KBM-7 (cell line): ENCODE data around the gene OR1E2.
A peak's percentile ranks its signal among the peaks of the same experiment; 100 is the strongest.
"Not testable (repeated sequence)": the region's sequence is repeated elsewhere in the genome, so short reads cannot be mapped to it uniquely, and the experiment has no call there.

Experiments used
- DNase-seq: peaks from one replicate; pipeline ENCODE4 v3.0.0-alpha.2; 2015
- in situ Hi-C: fragments of 300-500 bp; cut with MboI; formaldehyde crosslinking; loops from 2 replicates; pipeline ENCODE4 v1.14.3; 2020; ENCODE audit warnings: low sequenced_read_pairs, low pct_unique_long_range_greater_than_20kb, mixed read lengths

Gene OR1E2, protein sequence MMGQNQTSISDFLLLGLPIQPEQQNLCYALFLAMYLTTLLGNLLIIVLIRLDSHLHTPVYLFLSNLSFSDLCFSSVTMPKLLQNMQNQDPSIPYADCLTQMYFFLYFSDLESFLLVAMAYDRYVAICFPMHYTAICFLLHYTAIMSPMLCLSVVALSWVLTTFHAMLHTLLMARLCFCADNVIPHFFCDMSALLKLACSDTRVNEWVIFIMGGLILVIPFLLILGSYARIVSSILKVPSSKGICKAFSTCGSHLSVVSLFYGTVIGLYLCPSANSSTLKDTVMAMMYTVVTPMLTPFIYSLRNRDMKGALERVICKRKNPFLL

GRCh38 chr17:3433741-3434140, at the start of gene OR1E2:
OR1E2 (minus strand) TSS chr17:3433841; CDS start chr17:3433841, 0 bp downstream.
- in situ Hi-C loops: no loop called here
- no peak for DNase-seq

DNA sequence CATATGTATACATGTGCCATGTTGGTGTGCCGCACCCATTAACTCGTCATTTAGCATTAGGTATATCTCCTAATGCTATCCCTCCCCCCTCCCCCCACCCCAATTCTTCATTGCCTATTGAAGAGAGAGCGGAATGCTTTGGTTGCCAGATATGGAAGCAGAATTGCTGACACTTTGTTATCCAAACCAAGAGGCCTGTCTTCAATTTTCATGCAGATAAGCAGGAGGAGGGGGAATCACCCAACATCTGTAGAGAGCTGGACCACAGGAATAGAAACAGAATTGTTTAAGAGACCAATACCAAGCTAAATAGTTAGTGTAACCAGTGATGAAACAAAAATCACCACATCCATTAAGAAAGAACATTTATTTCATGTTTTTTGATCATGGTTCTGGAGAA, 49.2 kb upstream of the OR1E2 start:
- in situ Hi-C loops: no loop called here
- no peak for DNase-seq

- DNase-seq: no peak
- in situ Hi-C loops: no loop called here
Measured at GRCh38 chr17:3479988-3480387, 46.3 kb upstream of the OR1E2 start.

DNA sequence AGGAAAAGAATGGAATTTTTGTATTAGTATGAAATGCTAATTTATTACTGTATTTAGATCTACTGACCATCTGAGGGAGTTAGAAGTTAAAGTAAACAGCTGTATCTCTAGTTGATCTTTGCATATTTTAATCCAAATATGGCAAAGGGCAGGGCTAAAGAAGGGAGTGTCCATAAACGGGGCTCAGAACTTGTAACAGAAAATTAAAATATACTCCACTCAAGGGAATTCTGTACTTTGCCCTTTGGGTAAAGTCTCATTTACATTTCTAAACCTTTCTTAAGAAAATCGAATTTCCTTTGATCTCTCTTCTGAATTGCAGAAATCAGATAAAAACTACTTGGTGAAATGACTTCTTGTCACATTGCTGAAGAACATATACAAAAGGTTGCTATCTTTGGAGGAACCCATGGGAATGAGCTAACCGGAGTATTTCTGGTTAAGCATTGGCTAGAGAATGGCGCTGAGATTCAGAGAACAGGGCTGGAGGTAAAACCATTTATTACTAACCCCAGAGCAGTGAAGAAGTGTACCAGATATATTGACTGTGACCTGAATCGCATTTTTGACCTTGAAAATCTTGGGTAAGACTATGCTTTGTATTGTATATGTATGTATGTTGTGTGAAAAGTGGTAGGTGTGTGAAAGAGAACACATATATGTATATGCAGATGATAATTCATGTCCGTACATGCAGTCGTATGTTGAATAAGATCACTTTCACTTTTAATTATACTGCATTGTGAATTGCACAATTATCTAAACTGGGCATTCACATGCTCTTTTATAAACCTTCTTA, 42.4 kb upstream of the OR1E2 start, which contains the start of gene ASPA:
Gene ASPA, plus strand, starts transcription at position 186 of the 799 bp plus-strand sequence. Its CDS starts 163 bp downstream, at position 349.
- DNase-seq: no peak
- in situ Hi-C loops: no loop called here

GRCh38 chr17:3475251-3475685, 41.6 kb upstream of the OR1E2 start:
- DNase-seq: no peak
- in situ Hi-C loops: no loop called here

DNA sequence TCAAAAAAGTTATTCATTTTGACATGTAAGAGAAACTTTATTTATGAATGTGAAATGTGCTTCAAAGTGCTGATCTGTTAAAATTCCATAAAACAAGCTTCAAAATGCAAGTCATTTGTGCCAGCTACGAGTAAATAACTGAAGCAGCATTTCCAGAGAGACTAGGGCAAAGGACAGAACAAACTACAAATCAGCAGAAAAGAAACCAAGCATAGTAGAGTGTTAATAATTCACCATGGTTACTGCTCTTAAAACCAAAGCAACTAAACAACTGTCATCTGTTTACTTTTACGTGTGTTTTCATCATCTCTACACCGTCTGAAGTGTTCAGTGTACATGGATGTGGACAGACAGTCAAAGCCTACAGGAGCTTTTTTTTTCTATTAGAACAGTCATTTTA, 40.6 kb upstream of the OR1E2 start:
- in situ Hi-C loops: no loop called here
- DNase-seq: no peak

GRCh38 chr17:3472137-3472536, 38.5 kb upstream of the OR1E2 start:
- no peak for DNase-seq
- in situ Hi-C loops: no loop called here

GRCh38 chr17:3471599-3471998, 38.0 kb upstream of the OR1E2 start, which contains the start of gene SPATA22:
SPATA22 (minus strand) TSS chr17:3471819; CDS start chr17:3469325, 2,494 bp downstream.
- DNase-seq: no peak
- in situ Hi-C loops: no loop called here

DNA sequence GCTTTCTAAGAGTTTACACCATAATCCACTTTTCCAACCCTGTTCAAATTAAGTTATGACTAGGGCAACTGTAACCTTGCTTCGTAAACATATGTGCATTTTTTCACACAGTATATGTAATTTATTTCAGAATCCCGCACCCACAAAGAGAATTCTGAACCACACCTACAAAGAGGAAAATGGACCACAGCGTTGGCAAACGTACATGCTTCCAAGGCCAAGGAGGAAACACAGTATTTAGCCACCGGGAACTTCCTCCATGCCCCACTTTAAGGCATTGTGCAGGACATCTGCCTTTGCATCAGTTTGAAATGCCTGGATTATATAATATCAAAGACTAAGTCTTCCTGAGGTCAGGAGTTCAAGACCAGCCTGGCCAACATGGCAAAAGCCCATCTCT, 35.9 kb upstream of the OR1E2 start:
- in situ Hi-C loops: no loop called here
- DNase-seq: no peak

- in situ Hi-C loops: not testable (repeated sequence)
Measured at GRCh38 chr17:3466355-3466754, 32.7 kb upstream of the OR1E2 start.

DNA sequence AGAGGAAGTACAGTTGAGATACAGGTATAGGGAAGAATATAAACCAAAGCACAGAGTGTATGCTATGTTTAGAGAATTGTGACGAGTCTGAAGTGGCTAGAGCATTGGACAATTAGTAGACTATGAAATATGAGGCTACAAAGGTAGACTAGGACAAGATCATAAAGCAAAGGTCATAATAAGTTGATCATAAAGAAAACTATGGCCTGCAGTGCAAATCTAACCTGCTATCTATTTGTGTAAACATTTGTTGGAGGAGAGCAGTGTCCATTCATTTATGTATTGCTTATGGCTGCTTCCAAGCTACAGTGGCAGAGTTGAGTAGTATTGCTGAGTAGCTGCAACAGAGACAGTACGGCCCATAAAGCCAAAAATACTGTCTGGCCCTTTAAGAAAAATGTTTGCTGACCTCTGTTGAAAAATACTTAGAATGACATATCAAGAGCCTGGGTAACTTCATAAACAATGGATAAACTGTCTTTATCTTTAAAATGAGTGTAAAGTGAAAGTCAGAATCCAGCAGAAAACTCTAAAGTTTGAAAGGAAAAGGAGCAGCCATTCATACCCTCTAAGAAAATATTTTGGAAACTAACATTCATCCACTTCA, 14.5 kb upstream of the OR1E2 start:
- in situ Hi-C loops: no loop called here
- no peak for DNase-seq

More at GRCh38 chr17:3466355-3466754, 32.7 kb upstream of the OR1E2 start:
- not testable (repeated sequence) for DNase-seq

- in situ Hi-C loops: no loop called here
- DNase-seq: peak; percentile 57
Measured at GRCh38 chr17:3447625-3448024, 14.0 kb upstream of the OR1E2 start.

DNA sequence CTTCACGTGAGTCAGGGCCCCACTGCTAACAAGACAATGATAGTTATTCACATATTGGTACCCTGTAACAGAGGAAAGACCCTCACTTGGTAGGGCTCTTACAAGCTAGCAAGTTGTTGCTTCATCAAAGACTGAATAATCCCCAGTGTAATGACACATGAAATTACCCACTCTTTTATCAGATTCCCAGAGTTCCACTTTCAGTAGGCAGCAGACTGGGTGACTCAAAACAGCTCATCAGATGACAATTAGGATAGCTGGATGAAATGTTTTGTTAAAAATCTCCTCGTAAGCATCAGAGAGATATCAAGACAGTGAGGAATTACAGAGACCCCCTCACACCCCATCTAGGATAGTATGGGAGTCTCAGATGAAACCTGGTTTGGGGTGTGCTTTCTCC, 6.8 kb upstream of the OR1E2 start:
- in situ Hi-C loops: no loop called here
- no peak for DNase-seq

GRCh38 chr17:3438368-3438767, 4.7 kb upstream of the OR1E2 start:
- in situ Hi-C loops: no loop called here
- DNase-seq: no peak

- DNase-seq: peak; percentile 84
- in situ Hi-C loops: not testable (repeated sequence)
Measured at GRCh38 chr17:3433215-3433614, 426 bp downstream of the OR1E2 start.

- in situ Hi-C loops: no loop called here
- DNase-seq: no peak
Measured at GRCh38 chr17:3418222-3418621, 15.4 kb downstream of the OR1E2 start.

DNA sequence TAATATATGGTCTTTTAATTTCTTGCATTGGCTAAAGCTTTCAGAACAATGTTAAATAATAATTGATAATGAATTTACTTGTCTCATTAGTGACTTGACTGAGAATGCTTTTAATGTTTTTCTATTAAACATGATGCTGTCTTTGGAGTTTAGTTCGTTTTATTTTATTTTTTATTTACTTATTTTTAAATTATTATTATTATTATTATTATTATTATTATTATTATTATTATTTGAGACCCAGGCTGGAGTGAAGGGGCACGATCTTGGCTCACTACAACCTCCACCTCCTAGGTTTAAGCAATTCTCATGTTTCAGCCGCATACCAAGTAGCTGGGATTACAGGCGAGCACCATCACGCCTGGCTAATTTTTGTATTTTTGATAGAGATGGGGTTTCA, 18.0 kb downstream of the OR1E2 start:
- in situ Hi-C loops: no loop called here
- DNase-seq: no peak

GRCh38 chr17:3412216-3412615, 21.4 kb downstream of the OR1E2 start:
- DNase-seq, in situ Hi-C loops: not testable (repeated sequence)

DNA sequence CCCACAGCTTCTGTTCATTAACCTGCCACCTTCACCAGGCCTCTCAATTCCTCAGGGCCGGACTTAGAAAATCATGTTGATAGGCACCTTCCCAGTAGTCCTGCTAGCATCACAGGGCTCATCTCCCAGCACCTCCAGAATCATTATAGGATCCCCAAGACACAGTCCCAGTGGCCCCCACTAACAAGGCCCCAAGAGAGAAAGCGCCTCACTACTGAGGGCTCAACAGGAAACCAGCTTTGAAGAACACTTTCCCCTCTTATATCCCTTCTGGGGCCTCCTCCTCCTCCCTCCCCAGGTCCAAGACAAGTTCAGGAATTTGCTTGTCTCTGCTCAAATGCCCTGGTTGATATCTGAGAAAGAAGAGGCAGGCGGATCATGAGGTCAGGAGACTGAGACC, 22.6 kb downstream of the OR1E2 start, which contains the start of gene OR3A3:
Gene OR3A3, plus strand, starts transcription at position 301 of the 400 bp plus-strand sequence.
- in situ Hi-C loops: no loop called here

GRCh38 chr17:3403856-3404255, 29.8 kb downstream of the OR1E2 start:
- DNase-seq, in situ Hi-C loops: not testable (repeated sequence)

More for the DNA sequence above, 22.6 kb downstream of the OR1E2 start, which contains the start of gene OR3A3:
- DNase-seq: no peak
